Measurements from ENCODE around the gene NDUFS5.
"Not testable (repeated sequence)": the region's sequence is repeated elsewhere in the genome, so short reads cannot be mapped to it uniquely, and the experiment has no call there.

The NDUFS5 gene

DNA sequence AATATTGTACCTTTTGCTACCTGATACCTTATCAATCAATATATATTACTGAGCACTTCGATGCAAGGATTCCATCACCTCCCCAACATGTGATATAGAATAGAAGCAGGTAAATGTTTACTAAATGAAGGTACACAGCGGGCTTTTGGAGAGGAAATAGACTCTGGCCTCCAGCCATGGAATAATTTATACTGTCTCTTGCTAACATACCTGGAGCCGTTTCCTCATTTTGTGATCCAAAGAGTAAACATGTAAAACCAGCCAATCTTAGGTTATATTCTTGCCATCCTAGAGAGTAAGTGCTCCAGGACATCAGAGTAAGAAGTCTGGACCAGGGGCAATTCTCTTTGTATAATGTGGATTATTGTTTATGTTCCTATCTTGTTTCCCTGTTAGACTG lies 39.4 kb downstream of the NDUFS5 start:
- DNase-seq: no peak

DNA sequence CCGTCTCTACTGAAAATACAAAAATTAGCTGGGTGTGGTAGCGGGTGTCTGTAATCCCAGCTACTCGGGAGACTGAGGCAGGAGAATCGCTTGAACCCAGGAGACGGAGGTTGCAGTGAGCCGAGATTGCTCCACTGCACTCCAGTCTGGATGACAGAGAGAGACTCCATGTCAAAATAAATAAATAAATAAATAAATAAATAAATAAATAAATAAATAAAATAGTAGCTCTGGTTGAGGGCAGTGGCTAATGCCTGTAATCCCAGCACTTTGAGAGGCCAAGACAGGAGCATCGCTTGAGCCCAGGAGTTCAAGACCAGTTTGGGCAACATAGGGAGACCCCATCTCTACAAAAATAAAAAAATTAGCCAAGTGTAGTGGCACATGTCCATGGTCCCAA lies 42.1 kb downstream of the NDUFS5 start:
- DNase-seq: not testable (repeated sequence)

DNA sequence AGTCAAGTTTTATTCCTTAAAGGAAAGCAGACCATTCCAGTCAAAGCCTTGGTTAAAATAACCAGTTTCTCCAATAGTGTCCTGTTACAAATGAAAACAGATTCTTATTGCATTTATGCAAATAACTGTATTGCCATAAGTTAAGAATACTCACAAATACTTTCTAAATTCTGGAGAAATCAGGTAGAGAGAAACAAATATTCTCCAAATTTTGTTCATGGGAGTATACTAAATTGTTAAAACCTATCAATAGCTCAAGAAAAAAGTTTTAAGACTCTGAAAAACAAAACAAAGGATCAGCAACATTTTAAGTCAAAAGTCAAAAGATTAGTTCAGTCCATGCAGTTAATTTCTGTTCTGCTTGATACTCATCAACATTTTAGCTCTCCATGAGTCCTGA lies 45.4 kb downstream of the NDUFS5 start:
- DNase-seq: not testable (repeated sequence)

DNA sequence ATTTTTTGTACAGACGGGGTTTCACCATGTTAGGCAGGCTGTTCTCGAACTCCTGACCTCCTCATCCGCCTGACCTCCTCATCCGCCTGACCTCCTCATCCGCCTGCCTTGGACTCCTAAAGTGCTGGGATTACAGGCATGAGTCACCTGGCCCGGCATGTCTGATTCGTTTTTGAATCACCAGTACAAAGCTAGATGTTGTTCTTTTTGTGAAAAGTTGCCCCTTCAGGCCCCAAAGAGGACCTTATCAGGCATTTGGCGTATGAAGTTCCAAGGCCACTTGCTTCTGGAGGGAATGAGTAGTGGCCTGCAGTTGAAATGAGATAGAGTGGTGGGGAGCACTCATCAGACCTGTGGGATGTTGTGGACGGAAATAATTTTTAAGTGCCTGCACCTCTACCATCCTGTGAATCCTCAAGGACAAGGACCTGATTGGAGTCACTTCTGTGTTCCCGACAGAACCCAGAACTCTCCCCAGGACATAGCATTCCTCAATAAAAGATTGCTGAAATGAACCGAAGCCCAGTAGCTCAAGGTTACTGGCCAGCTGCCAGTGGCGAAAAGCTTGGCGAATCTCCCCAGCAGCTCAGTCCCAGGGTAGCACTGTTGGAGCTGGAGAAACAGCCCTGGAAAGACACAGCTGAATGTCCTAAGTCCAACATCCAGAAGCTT lies 50.1 kb downstream of the NDUFS5 start:
- no peak for DNase-seq

DNA sequence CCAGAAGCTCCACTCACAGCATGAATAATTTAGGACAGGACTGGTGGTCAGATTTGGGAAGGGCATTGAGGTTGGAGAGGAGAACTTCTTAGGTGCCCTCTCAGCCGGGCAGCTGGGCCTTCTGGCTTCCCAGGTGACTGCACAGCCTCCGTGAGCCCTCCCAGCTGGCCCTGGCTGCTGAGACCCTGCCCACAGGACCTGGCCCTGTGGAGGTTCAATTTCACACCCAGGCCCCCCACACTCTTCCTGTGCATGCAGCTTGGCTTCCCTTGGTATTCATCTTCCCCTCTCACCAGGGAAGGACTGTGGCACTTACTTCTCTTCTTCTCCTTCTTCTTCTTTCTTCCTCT lies 50.6 kb downstream of the NDUFS5 start:
- peak in 1 of 4 experiments; percentile 14 for DNase-seq

DNA sequence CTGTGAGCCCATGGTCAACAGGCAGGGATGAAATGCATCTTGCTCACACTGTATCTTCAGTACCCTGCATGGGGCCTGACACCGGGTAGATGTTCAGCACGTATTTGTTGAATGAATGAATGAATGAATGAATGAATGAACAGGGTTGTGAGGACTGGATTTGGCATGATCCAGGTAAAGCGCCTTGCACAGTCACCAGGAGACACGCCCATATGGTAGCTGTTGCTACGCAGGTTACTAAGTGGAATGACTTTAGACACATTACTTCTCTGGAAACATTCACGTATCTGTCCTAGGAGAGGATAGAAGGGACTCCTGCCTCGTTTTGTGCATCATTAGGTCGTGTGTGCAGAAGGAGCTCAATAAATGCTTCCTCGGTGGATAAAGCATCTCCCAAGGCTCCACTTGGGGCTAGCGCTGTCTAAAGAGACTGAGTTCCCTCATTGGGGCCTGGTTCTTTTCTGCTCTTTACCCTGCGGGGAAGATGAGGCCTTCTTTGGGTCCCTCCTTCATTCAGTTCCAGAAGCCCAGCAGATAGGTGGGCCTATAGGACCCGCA lies 54.2 kb downstream of the NDUFS5 start:
- DNase-seq: no peak

DNA sequence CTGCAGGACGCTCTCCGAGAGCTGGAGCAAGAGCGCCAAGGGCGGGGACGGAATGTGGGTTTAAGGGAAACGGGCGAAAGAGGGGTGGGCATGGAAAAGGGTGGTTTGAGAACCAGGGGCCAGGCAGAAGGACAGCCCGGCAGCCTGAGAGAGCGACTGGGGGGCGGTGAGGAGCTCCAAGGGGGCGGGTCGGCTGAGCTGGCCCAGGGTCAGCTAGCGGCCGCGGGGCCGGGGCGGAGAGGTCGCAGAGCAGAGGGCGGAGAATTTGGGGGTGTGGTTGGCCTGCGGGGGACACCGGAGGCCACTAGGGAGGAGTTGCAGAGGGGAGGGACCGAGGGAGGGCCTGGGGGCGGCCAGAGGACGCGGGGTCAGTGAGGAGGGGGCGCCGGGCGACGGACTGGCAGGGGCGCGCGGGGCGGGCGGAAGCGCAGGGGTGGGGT lies 54.7 kb downstream of the NDUFS5 start:
- no peak for DNase-seq

DNA sequence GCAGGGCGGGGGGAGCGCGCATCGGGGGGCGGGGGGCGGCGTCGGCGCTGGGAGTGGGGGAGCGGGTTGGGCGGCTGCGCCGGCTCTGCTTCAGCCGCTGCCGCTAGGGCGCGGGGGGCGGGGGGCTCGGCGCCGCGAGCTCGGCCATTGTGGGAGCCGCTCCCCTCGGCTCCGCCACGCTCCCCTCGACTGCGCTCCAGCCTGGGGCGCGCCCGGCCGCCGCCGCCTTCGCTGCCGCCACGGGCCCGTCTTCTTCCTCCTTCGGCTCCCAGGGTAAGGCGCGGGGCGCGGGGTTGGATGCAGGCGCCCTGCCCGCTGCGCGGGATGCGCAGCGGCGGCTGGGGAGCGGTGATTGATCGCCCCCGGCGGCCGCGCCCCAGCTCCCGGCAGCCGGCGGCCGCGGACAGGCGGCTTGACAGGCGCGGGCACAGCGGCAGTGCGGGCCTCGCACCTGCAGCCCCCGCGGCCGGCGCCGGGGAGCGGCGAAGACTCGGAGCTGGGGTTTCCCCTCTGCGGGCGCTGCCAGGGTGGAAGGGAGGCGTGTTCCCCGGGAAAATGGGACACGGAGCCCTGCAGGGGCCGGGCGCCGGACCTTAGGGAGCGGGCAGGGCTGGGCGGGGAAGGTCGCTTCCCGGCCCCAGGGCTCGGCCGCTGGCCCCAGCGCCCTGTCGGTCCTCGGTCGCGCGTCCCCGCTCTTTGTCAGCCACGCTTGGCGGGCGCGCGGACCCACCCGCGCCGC lies 55.3 kb downstream of the NDUFS5 start:
- peak; percentile 46 to 85 (median 65) for DNase-seq

DNA sequence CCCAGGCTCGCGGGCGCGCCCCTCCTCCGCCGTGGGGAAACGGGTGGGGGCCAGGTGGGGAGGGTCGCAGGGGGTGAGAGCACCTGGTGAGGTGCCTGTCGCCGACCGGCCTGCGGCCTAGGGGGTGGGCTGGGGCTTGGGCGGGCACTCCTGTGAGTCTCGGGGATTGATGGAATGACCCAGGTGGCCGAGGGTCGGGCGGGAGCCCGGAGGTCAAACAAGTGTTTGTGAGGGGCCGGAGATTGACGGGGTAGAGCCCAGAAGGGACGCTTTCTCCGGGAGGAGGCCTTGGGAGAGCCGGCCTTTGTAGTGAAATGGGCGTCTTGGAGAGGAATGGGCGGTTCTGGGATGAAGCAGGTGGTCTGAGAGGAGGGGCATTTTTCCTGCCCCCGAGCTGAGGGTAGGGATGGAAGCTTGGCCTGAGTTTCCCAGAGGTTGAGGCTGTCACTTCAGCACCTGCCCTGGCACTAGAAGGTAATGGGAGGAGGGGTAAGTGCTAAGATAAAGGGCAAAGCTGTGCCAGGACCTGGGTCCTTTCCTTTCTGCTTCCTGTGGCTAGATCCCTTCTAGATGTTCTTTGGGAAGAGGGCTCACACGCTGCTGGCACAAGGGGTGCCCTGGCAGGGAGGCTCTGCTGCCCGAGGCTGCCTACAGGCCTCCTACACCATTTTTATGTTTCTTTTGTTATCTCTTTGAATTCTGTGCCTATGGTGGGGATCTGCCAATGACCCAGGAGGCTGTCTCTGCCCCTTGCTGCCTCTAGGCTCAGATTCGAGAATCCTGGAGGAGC lies 56.1 kb downstream of the NDUFS5 start:
- no peak for DNase-seq

DNA sequence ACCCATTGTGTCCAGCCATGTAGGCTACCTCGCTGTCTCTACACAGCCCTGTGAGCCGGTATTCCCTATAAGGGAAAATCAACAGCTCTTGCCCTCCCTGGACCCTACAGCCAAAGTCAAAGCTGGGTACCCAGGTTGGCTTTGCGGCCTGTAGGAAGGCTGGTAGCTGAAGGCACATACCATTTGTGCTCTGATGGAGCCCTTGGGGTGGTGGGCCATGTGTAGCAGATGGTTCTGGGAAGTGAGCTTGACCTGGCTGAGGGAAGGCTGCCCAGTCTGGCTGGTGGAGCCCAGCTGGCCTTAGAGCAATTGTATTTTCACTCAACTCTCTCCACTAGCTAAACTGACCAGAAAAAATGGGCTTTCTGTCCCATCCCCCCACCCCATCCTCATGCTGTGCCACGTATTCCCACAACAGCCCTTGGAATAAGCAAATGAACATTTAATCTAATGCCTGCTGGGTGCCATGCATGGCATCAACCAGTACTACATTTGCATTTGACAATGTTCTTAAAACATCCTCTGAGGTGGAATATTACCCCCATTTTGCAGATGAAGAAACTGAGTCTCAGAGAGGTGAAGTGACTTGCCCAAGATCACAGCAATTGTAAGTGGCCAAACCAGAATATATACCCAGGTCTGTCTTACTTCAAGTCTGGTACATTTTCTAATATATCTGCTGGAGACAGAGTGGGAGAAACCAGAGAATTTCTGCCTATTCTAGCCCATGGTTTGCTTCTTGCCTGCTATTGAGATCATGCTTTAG lies 56.8 kb downstream of the NDUFS5 start:
- no peak for DNase-seq

DNA sequence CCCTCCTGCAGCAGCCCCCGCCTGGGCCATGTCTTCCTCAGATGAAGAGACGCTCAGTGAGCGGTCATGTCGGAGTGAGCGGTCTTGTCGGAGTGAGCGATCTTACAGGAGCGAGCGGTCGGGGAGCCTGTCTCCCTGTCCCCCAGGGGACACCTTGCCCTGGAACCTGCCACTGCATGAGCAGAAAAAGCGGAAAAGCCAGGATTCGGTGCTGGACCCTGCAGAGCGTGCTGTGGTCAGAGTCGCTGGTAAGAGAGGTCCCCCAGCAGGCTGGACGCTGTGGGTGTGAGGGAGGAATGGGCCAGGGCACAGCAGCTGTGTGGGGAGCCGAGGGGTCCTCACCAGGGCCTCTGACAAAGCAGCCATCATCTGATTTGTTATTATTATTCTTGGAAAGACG lies 58.0 kb downstream of the NDUFS5 start:
- DNase-seq: no peak
